Prostate gland (tissue), 2 donors: ENCODE data around the gene ACE2. TPM values are rescaled to one million over a fixed set of nuclear protein-coding genes. Genes with fewer than 3 reads are reported as not detected.

Experiments used
- DNase-seq: peaks from one replicate; pipeline ENCODE4 v3.0.0-alpha.2; 2019; ENCODE audit warnings: low spot score
- H3K27ac ChIP-seq, 2 donors: fragments of 200-600 bp; sonication (generic); 2 replicates each; pipeline ENCODE4 v1.5.1; 2017 to 2019
- H3K27me3 ChIP-seq: fragments of 200-600 bp; sonication (generic); replicated peaks from 2 replicates; pipeline ENCODE4 v1.5.1; 2019; ENCODE audit not compliant: insufficient read depth
- H3K36me3 ChIP-seq, 2 donors: fragments of 200-600 bp; sonication (generic); 1 replicate in 1 of 2; 2 replicates in 1 of 2; pipeline versions ENCODE4 v1.5.1 to v1.8.1; 2017 to 2019
- H3K4me1 ChIP-seq: fragments of 200-600 bp; sonication (generic); replicated peaks from 2 replicates; pipeline ENCODE4 v1.5.1; 2019
- H3K4me3 ChIP-seq, 2 donors: fragments of 200-600 bp; sonication (generic); 2 replicates each; pipeline ENCODE4 v1.5.1; 2017 to 2019
- H3K9me3 ChIP-seq: fragments of 200-600 bp; sonication (generic); 2 replicates; pipeline ENCODE4 v1.5.1; 2017
- POLR2A ChIP-seq: fragments of 450-650 bp; IDR thresholded peaks from one replicate; pipeline ENCODE4 v1.6.1; 2016; ENCODE audit warnings: antibody characterized with exemption, mild to moderate bottlenecking
- POLR2AphosphoS5 ChIP-seq: sonication (generic); formaldehyde crosslinking; IDR thresholded peaks from one replicate; pipeline ENCODE4 v1.6.1; 2017; ENCODE audit warnings: antibody characterized with exemption
- WGBS: methylation state at CpG from one replicate; pipeline ENCODE4 v1.1.5; 2018; 5-methylcytosine and 5-hydroxymethylcytosine counted together
- intact Hi-C: fragments of 100-400 bp; cut with DNase I; formaldehyde crosslinking; loops from one replicate; pipeline ENCODE4 v1.14.2; 2022
- total RNA-seq, 2 donors: library from RNA; depleted of rRNA; stranded (reverse); fragments of >200 nt; gene quantifications; one replicate each; pipeline ENCODE4 v1.1.0, GENCODE V29; 2016
- TF ChIP-seq, protein P1 (sequence below), 4 experiments: fragments of 200-600 bp in 2 of 4; fragments of 450-650 bp in 2 of 4; sonication (generic) in 2 of 4; IDR thresholded peaks; 1 replicate in 3 of 4; 2 replicates in 1 of 4; pipeline ENCODE4 v1.5.1; 2016 to 2019; ENCODE audit warnings: antibody characterized with exemption in 4 of 4, mild to moderate bottlenecking in 2 of 4, moderate library complexity in 2 of 4

ACE2 gene
- total RNA-seq, 2 donors from 2014 or later, result 0.14 to 74.6 TPM

DNA sequence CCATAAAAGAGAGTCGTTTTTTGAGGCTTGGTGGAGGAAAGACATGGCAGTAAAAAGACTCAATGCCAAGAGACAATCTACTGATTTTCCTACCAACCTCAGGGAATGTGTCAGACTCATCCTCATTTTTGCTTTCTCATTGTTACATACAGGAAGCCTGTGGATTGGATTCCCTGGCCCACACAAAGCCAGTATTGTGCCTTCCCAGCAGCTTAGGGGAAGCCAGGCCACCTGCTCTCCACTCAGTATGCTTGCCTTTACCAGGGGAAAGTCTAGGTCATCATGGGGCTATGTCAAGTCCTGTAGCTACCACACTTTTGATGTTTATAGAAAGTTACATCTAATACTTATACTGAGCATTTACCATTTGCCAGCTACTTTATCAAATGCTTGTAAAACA, 89.2 kb downstream of the ACE2 start:
- Histone ChIP-seq H3K4me1 (no peaks in the 10 kb centered on the region), H3K4me3 (no peak overlapping the region), H3K36me3 (no peaks in the 10 kb centered on the region), H3K9me3 (no peaks in the 10 kb centered on the region), H3K27me3 (no peaks in the 10 kb centered on the region), H3K27ac (no peak overlapping the region)
- intact Hi-C loops, result no loop called here
- TF ChIP-seq, protein P1, sequence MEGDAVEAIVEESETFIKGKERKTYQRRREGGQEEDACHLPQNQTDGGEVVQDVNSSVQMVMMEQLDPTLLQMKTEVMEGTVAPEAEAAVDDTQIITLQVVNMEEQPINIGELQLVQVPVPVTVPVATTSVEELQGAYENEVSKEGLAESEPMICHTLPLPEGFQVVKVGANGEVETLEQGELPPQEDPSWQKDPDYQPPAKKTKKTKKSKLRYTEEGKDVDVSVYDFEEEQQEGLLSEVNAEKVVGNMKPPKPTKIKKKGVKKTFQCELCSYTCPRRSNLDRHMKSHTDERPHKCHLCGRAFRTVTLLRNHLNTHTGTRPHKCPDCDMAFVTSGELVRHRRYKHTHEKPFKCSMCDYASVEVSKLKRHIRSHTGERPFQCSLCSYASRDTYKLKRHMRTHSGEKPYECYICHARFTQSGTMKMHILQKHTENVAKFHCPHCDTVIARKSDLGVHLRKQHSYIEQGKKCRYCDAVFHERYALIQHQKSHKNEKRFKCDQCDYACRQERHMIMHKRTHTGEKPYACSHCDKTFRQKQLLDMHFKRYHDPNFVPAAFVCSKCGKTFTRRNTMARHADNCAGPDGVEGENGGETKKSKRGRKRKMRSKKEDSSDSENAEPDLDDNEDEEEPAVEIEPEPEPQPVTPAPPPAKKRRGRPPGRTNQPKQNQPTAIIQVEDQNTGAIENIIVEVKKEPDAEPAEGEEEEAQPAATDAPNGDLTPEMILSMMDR (IDR thresholded peaks at IDR 0.05), result no peak
- TF ChIP-seq POLR2AphosphoS5 (no peak), POLR2A (no peak)
- no peak for DNase-seq
- 9% methylated on average over 1 of the region's 1 CpG for WGBS

Other genes with a start within 250 kb of the ACE2 start
- 1 to 10 TPM in 1 of 2 donors, under 1 TPM in 1; 0.68 to 1.4 TPM for gene VEGFD, start 216.5 kb downstream of the ACE2 start, total RNA-seq
- 10 to 100 TPM in 1 of 2 donors, 1 to 10 TPM in 1; 8.9 to 20.1 TPM for gene PIR, start 107.6 kb downstream of the ACE2 start, total RNA-seq
- gene BMX, start 100.2 kb downstream of the ACE2 start, total RNA-seq, result 1 to 10 TPM in 1 of 2 donors, under 1 TPM in 1; 0.14 to 1.2 TPM
- gene CLTRN, start 63.8 kb upstream of the ACE2 start, total RNA-seq, result under 1 TPM; 0.36 to 0.57 TPM
- 10 to 100 TPM in 1 of 2 donors, 1 to 10 TPM in 1; 4.6 to 35.7 TPM for gene CA5B, start 137.3 kb upstream of the ACE2 start, total RNA-seq
- 1 to 10 TPM; 2.9 to 6.2 TPM for gene ZRSR2, start 189.5 kb upstream of the ACE2 start, total RNA-seq